Measurements from ENCODE around the gene DNAH8.
"Not testable (repeated sequence)": the region's sequence is repeated elsewhere in the genome, so short reads cannot be mapped to it uniquely, and the experiment has no call there.

Gene DNAH8

DNA sequence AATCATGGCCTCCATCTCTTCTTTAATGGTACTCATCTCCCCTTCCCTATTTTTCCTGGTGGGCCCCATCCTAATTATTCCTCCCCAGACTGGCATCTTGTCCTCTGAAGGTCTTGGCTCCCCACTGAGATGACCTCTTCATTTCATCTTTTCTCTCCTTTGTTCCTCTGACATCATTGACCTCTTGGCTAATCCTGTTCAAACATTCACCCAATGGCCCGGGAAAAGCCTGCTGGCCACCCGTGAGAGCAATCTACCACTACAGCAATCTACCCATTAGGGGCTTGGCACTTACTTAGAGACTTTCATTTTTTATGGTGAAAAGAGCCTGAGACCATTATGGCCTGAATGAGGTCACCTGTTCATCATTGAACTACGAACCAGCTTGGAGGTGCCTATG is 130.8 kb downstream of the DNAH8 start:
- no peak for DNase-seq (ENCODE audit: low spot score)

DNA sequence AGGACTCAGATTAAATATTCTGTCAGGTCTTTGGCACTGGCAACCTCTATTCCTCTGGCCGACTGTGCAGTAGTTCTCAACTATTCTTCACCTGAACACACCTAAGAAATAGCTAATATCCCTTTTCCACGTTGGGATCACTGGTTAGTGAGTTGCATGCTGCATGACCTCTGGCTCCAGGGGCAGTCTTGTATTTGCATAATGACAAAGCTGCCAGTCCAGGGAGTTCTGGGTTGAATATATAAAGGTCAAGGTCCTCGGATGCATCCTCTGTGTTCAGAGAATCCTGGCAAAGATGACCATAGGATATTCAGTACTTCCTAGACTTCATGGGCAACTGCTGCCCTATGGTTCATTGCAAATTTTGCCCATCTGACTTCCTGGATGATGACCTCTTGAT is 131.2 kb downstream of the DNAH8 start:
- no peak for DNase-seq (ENCODE audit: low spot score)

DNA sequence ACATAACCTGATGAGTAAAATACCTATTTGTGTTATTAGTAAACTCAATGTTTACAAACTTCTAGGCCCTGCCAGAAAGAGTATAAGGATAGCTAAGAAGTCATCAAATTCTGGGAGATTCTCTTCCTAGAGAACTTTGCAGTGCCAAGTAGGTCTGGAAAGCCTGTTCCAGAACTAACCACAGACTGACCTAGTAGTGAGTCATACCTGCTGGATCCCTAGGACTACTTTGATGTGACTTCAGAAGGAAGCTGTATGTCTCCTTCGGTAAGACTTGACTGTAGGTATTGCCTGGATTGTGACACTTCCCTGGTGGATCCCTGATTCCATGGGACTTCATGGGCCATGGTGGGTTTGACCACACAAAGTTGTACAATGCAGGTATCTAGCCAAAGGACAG is 131.7 kb downstream of the DNAH8 start:
- no peak for DNase-seq (ENCODE audit: low spot score)

DNA sequence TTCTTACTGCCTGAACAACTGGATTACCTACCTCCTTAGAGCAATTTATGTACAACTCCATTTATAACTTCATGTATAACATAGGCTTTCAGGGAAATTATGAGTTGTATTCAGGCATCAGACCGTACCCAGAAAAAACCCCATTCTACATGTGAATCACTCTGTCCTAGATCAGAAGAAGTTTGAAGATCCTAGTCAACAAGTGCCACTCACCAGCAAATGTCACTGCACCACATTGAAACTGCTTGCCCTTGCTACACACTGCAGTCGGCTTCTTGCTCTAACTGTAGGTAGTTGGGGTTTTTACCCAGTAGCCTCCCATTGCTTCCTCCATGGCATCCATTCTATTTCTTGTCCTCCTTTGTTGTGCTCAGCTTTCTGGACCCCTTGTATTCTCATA is 132.4 kb downstream of the DNAH8 start:
- no peak for DNase-seq (ENCODE audit: low spot score)

DNA sequence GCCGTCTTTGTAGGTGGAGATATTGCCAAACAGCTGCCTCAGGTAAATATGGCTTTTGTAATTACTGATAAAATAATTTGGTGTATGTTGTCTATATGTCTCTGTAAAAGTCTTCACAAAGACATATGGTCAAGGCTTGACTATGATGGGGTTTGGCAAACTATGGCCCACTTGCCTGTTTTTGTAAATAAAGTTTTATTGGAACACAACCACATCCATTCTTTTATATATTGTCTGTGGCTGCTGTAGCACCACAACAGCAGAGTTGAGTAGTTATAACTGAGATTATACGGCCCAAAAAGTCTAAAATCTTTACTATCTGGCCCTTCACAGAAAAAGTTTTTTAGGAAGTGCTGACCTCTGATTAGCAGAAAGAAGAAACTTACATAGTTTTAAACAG is 133.6 kb downstream of the DNAH8 start:
- no peak for DNase-seq (ENCODE audit: low spot score)

DNA sequence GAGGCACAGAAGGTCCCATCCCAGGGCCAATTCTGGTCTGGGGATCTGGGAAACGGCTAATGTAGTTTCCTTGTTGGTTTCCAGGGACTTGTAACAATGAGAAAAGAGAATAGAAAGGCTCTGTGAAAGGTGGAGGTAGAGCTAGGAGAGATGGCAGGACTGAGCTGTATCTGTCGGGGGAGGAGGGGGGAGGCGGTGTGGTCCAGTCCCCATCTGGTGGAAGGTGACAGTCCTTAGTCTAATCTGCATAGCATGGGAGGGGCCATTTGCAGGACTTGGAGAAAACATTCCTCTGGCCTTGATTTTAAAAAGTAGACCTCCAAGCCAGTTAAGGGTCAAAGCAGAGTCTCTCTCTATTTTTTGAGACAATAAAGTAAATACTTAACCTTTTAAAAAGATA is 137.1 kb downstream of the DNAH8 start:
- DNase-seq (ENCODE audit: low spot score): peak; percentile 19

DNA sequence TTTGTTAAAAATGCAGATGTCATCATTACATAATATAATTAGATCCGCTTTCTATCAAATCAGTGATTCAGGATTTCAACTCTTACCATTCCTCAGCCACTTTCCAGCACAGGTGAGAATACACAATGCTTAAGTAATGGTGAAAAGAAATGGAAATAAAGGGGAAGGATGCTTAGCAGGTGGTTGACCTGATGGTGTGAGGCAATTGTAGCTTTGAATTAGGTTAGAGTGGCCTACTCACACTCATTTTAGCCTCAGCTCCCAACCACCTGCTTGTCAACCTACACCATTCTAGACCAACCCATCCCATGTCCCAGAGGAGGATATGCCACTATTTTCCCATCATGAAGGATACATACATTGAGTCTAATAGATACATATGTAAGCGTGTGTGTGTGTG is 138.1 kb downstream of the DNAH8 start:
- no peak for DNase-seq (ENCODE audit: low spot score)

DNA sequence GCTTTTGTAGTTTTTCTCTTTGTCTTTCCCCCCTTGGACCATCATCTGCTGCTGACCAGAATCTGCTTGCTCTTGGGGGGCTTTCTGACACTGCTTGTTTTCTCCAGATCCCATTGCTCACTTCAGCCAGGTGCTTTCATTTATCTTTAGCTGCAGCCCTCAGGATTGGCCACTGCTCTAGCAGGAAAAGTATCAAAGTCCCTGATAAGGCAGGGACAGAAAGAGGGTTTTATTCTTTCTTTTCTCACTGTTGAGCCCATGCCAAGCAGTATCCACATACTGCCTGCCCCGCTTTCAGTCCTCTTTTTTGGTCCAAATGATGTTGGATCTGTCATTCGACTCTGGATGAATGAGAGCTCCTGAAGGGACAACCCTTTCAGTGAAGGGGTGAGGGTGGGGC is 141.4 kb downstream of the DNAH8 start:
- DNase-seq (ENCODE audit: low spot score): no peak

DNA sequence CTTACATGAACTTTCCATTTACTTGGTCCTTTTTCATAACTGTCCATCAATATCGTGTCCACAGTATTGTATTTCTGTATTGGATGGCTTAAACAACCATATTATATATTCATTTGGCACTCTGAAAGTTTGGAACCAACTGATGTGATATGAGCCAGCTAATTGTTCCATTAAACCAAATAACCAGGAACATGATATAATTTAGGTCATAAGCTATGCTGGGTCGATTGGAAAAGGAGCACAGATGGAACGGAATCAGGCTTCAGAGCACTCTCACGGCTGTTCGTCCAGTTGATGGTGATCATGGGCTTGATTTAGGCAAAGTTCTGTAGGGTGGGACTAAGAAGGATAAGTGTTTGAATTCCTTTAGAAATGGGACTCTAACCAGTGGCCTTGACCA is 142.7 kb downstream of the DNAH8 start:
- no peak for DNase-seq (ENCODE audit: low spot score)

DNA sequence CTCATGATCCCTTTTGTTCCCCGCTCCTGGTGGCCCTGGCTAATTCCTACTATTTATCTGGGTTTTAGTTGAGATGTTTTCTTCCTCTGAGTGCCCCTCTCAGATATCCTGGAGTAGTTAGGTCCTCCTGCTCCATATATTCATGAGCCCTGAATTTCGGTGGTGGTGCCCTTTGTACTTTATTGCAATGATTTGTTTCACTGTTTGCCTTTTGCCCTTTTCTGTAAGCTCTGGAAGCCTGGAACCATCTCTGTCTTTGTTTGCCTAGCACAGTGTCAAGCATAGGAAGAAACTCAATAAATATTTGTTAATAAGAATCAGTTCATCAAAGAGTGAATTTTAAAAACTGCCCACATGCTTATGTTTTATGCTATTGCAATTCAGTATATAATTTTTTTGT is 144.9 kb downstream of the DNAH8 start:
- no peak for DNase-seq (ENCODE audit: low spot score)

DNA sequence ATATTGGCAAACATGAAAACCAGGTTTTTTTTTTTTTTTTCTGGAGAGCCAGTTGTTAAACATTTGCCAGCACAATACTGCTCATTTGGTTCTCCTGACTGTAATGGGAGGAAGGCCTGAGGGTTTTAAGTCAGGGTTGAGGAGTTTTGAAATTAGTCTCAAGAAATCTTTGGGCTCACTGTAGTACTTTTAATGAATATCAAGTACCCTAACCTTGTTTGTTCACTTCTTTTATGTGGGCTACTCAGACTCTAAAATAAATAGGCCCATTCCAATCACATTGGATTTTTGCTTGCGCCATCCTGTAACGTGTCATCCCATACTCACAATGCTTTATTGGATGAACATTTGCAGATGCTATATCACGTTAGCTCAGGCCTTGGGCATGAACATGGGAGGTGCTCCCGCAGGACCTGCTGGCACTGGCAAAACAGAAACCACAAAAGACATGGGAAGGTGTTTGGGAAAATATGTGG is 146.9 kb downstream of the DNAH8 start:
- no peak for DNase-seq (ENCODE audit: low spot score)

DNA sequence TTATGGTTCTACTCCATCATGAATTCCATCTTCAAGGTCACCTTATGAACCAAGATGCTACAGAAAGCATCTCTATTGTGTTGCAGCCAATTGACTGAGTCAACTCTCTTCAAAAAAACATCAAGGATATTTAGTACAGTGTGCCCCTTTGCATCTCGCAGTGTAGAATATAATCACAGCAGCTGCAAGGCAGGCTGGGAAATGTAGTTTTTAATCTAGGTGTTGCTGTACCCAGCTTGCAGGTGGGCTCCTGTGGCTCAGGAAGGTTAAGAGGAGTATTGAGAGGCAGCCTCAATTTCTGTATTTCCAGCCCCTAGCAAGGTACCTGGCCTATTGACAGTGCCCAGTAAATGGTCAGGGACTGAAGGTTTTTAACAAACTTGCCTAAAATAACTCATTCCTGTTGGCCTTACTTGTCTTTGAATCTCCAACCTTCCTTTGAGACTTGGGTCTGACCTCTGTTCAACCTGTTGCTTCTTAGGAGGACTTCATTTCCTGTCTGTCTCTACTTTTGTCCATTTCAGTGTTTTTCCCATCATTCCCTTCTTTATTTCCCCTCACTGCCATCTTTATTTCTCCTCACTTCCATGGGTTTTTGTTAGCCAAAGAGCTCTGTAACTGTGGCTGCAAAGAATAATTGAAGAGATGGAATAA is 150.5 kb downstream of the DNAH8 start:
- DNase-seq (ENCODE audit: low spot score): no peak

DNA sequence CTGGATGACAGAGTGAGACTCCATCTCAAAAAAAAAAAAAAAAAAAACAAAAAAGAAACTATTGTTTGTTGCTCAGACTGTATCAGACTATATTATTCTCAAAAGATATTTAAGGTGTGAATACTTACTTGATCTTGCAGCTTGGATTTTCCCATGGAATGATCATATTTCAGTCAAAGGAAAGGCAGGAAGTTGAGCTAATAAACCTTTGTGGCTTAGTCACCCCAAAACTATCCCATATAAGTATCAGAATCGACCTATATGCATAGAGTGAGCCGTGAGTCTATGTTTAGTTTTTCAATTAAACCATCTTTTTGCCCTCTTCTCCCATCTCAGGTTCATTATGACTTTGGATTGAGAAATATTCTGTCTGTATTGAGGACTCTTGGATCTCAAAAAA is 152.6 kb downstream of the DNAH8 start:
- no peak for DNase-seq (ENCODE audit: low spot score)

DNA sequence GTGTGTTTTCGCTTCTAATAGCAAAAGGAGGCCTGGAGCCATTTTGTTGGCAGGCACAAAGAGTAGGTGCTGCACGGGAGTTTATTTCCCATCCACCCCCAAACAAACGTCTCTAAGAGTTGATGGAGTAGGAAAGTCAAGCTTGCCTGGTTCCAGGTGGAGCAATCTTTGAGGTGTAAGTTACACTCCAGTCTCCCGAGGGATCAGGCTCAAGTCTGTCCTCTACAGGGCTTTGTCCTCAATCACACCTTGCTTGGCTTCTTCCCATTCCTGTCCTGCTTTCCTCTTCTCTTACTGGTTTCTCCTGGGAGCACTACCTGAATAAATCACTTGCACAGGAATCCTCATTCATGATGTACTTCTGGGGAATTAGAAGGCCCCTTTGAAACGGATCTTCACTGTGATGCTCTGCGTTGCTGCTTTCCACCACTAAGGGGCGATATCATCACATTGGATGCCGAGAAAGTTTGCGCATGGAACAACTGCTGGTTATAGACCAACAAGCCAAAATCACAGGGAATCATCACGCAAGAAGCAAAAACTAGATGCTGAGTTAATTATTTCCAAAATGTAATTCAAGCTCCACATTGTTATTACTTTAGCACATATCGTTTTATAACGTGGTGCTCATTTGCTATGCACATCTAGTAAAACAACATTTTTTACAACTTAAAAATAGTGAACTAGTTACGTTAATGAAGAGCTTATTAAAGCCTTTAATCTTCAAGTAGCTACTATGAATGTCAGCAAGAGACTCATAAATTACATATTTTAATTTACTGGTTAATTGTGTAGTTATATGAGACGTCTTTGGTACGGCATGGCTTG is 156.8 kb downstream of the DNAH8 start:
- DNase-seq (ENCODE audit: low spot score): peak; percentile 70

DNA sequence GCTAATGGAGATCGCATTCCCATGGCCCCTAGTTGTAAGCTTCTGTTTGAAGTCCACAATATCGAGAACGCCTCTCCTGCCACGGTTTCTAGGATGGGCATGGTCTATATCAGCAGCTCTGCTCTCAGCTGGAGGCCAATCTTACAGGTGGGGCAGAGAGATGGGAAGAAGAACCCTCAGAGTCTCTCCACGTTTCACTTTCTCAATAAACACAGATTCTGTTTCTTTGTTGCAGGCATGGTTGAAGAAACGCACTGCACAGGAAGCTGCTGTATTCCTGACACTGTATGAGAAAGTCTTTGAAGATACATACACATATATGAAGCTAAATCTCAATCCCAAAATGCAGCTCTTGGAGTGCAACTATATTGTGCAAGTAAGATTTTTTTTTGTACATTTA is 157.9 kb downstream of the DNAH8 start:
- no peak for DNase-seq (ENCODE audit: low spot score)

DNA sequence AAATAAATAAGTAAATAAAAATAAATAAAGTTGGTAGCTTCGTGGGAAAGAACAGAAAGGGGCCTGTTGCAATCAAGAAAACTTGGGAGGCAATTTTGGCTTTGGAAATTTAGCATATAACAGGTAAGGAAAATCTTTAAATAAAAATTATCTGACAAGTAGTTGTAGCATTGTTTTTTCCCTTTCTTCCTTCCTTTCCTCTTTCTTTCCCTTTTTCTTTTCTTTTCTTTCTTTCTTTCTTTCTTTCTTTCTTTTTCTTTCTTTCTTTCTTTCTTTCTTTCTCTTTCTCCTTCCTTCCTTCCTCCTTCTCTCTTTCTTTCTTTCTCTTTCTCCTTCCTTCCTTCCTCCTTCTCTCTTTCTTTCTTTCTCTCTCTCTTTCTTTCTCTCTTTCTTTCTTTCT is 158.7 kb downstream of the DNAH8 start:
- not testable (repeated sequence) for DNase-seq (ENCODE audit: low spot score)

DNA sequence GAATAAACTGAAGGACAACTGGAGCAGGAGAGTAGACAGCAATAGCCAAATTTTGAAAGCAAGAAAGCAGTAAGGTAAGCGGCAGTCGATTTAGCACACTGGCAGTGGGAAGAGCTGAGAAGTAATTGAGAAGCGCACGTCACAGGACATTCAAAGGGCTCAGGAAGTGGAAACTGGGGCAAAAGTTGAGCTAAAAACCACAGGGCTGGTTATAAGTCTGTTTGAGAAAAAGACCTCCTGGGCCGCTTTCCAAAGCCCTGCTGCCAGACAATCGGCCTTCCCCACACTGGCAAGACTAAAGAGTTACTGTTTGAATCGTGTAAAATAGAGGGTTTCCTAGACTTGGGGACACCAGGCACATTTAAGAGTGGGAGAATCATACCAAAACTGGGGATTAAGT is 161.4 kb downstream of the DNAH8 start:
- DNase-seq (ENCODE audit: low spot score): no peak

DNA sequence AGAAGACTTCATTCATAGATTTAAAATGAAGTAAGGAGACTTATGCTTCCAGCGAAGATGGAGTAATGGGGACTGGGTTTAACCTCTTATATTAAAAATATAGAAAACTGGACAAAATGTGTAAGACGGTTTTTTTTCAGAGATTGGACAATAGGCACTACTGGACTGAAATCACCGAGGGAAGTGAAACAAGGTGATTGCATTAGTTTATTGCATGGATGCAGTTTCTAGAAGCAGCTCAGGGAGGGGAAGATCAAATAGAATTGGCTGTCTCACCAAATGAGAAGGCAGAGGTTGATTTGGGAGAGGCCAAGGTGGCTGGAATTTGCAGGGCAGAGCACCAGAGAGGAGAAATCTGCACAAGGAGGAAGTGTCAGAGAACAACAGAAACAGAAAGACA is 162.6 kb downstream of the DNAH8 start:
- no peak for DNase-seq (ENCODE audit: low spot score)

DNA sequence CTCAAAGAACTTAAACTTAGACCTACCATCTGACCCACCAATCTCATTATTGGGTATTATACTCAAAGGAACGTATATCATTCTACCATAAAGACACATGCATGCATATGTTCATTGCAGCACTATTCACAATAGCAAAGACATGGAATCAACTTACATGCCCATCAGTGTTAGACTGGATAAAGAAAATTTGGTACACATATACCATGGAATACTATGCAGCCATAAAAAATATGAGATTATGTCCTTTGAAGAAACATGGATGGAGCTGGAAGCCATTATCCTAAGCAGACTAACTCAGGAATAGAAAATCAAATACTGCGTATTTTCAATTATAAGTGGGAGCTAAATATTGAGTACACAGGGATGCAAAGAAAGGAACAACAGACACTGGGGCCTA is 167.0 kb downstream of the DNAH8 start:
- no peak for DNase-seq (ENCODE audit: low spot score)

DNA sequence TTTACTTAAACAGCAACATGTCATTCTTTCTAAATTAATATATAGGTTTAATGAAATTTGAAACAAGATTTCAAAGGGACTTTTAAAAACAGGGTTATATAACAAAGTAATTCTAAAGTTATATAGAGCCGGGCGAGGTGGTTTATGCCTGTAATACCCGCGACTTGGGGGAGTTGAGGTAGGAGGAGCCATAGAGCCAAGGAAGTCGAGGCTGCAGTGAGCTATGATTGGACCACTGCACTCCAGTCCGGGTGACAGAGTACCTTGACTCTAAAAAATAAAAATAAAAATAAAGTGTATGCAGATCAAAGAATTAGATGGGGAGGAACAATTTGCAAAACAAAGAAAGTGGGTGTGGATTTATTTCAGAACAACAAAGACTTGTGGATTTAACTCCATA is 182.4 kb downstream of the DNAH8 start:
- DNase-seq (ENCODE audit: low spot score): no peak

DNA sequence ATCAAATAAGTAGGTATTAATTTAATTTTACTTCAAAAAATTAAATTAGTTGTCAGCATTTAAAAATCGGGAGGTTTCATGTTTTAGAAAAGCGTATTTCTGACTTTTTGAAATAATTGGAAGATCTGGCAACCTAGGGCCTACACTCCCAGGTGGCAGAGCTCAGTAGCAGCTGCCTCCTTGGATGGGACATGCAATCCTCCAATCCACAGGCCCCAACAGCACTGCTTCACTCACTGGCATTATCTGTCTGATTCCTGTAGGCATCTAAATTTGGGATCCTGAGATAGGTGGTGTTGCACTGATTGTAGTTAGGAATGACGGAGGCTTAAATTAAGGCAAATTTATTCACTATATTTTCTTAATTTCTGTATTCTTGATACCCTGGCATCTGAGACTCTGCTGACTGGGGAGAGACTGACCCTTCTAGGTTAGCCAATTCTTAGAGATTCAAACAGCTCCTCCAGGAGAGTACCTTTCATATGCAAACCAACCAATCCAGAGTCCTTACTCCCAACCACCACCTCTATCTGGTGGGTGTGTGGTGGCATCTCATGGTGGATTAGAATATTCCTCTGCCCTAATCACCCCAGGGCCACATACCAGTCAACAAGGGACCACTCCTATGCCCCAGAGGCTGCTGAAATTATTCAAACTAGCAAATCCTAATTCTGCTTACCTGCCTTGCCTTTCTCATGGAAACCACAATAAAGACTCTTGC is 186.9 kb downstream of the DNAH8 start:
- DNase-seq (ENCODE audit: low spot score): no peak

DNA sequence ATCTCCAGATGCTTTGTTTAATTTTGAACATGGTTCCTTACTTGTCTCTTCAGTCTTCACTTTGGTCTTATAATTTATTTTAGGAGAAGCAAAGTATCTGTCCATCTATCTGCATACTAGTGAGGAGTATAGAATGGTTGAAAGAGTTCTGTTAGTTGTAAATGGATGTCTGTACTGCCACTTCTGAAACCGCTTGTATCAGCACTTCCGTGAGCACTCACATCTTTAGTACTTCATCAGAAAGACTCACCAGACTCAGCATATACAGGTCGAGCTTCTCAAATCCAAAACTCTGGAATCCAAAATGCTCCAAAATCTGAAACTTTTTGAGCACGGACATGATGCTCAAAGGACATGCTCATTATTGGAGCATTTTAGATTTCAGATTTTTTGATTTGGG is 191.5 kb downstream of the DNAH8 start:
- no peak for DNase-seq (ENCODE audit: low spot score)

DNA sequence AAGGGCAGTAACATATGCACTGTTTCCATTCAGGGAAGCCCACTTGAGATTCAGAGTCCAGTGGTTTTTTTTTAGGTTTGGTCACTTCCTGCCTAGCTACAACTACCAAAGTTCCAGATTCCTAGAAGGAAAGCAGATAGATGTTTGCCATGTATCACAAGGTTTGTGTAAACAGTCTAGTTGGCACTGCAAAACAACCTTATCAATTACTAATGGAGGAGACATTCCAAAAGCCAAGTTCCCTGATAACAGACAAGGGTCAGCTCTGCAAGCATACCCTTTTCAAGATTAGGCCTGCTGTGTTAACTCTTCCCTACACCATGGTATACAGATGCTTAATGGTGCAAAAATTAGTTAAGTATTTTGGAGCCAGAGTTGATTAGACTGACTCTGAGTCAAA is 192.2 kb downstream of the DNAH8 start:
- no peak for DNase-seq (ENCODE audit: low spot score)

Data from iPS-NIHi11 (cell line).